ENCODE data around the gene SDS.

- TF ChIP-seq EZH2 (IDR thresholded peaks at IDR 0.05; ENCODE audit: insufficient read depth, poor library complexity, severe bottlenecking) = no peak
- no peak for TF ChIP-seq EZH2phosphoT487 (IDR thresholded peaks at IDR 0.05; ENCODE audit: insufficient read depth, low read depth)
Measured at GRCh38 chr12:113385282-113385882, 18.3 kb downstream of the SDS start.
